HG03196 (cell line): Measurements from ENCODE around the gene NBEAL2.
"Not testable (repeated sequence)": the region's sequence is repeated elsewhere in the genome, so short reads cannot be mapped to it uniquely, and the experiment has no call there.

Source experiments
- ATAC-seq: cut with Tn5 transposase; IDR thresholded peaks from one replicate; pipeline ENCODE4 v1.9.1; 2021; ENCODE audit not compliant: unreplicated experiment

Gene NBEAL2

DNA sequence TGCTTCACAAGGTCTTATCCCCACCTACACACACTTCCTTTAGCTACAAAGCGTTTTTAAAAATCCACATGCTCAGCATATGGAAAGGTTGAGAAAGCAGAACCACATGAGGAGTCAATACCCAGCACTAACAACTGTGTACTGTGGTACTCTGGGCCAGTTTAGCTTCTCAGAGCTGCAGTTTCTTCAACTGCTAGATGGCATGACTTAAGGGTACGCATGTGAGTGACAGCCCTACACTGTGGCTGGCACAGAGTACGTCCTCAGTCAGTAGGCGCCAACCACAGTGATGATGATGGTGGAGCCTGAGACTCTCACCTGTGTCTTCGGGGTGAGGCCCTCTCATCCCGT is 20.3 kb upstream of the NBEAL2 start:
- no peak for ATAC-seq

DNA sequence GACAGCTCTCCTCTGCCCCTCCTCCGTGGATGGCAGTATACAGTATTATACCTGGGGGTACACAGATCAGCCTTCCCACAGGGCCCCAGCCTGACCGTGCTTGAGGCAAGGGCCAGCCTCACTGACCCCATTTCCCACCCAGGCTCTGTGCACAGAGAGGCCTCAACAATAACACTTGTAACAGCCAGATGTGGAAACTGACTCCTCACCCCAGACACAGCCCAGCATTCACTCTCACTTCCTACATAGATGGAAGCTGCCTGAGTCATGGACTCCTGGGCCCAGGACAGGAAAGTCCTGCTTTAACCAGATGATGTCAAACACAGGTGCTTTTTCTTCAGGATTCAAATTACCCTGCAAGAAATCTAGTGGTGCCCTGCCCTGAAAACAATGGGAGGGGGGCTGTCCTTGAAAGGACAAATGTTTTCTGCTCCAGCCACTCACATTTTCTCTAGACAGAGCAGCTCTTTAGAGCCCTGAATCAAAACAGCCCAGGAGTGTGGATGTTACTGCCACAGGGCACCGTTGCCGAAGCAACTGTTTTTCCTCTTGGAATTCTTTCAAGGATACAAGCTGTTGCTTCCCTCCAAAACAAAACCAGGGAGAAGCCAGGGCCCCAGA is 19.3 kb upstream of the NBEAL2 start:
- no peak for ATAC-seq

DNA sequence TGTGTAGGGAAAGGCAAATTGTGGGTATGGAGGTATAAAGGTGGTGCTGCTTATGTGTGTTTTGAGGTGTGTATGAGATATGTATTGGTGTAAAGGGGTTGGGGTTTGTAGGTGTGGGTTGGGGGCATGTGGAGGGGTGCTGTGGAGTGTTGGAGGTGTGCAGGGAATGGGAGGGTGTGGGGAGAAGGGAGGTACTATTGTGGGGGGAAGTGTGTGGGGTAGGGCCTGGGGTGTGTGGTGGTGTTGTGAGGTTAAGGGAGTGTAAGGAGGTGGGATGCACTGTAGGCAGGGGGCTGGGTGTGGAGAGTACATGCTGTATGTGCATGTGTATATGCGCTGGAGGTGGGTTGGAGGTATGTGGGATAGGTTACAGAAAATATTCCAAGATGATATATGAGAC is 18.6 kb upstream of the NBEAL2 start:
- ATAC-seq: no peak

DNA sequence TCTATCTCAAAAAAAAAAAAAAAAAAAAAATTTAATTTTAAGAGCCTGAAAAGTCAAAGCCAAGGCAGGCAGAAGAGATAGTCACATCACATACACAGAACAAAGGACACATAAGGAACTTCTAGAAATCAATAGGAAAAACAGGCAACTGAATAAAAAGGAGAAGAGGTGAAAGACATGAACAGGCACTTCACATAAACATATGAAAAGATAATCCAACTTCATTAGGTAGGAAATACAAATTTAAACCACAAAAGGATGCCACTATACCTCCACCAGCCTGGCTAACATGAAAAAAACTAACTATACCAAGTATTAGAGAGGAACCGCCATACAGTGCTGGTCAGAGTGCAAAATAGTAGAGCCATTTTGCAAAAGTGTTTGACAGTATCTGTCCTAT is 17.0 kb upstream of the NBEAL2 start:
- no peak for ATAC-seq

DNA sequence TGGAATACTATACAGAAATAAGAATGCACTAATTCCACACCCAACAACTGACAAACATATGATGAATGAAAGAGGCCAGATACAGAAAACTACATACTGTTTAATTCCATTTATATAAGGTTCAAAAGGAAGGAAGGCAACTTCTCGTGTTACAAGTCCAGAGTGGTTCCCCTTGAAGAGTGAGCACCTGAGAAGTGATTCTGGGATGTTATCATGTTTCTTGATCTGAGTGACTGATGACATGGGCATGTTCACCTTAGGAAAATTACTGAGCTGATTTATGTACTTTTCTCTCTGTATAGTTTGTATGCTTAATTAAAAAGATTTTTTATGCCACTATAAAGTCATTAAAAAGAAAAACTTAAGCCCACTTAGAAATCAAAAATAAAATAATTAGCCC is 16.5 kb upstream of the NBEAL2 start:
- ATAC-seq: no peak

DNA sequence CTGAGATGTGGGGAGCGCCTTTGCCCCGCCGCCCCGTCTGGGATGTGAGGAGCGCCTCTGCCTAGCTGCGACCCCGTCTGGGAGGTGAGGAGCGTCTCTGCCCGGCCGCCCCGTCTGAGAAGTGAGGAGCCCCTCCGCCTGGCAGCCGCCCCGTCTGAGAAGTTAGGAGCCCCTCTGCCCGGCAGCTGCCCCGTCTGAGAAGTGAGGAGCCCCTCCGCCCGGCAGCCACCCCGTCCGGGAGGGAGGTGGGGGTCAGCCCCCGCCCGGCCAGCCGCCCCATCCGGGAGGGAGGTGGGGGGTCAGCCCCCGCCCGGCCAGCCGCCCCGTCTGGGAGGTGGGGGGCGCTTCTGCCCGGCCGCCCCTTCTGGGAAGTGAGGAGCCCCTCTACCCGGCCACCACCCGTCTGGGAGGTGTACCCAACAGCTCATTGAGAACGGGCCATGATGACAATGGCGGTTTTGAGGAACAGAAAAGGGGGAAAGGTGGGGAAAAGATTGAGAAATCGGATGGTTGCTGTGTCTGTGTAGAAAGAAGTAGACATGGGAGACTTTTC is 15.4 kb upstream of the NBEAL2 start:
- ATAC-seq: not testable (repeated sequence)

DNA sequence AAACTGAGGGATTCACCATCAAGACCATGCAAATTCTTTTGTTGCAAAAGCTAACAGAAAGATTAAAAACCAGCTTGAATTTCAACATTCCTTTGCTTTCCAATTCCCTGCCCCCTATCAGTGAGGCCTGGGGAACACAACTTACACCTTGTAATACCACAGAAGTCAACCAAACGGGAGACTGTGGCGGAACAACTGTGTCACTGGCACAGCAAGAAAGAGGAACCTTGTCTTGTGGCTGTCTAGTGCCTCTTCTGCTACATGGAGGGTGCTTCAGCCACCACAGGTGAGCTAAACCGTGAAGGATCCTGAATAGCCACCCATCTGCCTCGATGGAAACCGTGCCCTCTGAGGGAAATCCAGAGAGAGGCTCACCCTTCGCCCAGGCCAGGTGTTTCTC is 14.3 kb upstream of the NBEAL2 start:
- ATAC-seq: no peak

DNA sequence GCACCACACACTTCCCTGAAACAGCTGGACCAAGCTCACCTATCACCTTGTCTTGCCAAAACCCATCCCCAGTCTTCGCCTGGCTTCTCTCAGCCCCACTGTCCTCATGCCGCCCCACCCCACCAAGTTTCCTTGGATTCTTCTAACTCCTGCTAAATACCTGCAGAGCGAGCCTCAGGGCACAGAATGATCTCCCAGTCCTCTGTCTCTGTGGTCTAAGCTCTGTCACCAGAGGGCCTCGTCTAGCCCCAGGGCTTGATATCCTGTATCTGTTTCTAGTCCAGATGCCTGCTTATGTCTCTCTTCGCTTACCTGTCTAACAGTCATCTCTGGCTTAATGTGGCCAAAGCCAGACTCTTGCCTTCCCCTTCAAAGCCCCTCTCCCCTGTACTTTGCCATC is 12.7 kb upstream of the NBEAL2 start:
- ATAC-seq: no peak

DNA sequence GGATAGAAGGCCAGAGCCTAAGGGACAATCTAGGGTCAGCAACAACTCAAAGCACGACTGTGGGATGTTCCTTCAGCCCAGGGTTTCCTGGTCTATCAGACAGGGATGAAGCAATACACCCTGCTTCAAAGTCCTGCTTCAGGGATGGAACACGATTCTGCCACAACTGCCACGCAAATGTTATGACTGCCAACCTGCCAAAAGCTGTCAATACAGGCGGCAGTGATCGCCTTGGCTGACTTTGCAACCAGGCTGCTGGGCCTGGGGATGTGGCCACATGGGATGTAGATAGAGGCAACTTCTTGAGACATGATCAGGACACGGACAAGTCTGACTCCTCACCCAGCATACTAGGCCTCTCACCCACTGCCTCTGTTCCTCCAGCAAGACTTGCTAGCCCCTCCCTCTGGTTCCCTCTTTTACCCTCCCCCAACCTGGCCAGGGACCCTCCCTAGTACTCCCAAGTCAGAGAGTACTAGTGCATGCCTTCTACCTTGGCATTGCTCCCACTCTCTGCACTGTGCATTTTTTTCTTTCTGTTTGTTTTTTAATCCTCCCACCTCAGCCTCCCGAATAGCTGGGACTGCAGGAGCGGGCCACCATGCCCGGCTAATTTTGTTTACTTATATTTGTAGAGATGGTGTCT is 10.6 kb upstream of the NBEAL2 start:
- ATAC-seq: no peak

DNA sequence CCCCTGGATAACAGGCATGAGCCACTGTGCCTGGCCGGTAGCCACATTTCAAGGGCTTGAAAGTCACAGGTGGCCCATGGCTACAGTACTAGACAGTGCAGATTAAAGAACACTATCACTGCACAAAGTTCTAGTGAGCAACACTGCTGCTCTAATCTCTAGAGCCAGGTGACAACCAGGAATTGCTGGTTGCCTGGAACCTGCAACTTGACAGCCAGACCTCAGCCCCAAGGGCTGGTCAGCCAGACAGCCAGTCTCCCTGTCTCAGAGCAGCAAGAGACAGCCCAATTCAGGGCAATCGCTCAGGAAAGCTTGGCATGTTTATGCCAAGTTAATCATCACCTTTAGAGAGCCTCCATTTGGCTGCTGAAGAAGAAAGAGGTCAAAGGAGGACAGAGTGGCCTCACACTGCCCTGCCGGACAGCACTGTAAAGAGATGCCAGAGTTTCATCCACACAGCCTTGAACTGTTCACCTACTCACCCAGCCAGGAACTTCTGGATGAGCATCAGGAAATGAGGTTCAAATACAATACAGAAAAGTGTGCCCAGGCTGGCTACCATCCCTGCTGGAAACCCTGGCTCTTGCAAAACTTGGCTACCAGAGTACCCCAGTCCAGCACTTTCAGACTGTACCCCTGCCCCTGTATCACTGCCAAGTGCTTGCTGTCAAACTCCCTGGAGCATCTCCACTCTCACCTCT is 8.9 kb upstream of the NBEAL2 start:
- no peak for ATAC-seq

DNA sequence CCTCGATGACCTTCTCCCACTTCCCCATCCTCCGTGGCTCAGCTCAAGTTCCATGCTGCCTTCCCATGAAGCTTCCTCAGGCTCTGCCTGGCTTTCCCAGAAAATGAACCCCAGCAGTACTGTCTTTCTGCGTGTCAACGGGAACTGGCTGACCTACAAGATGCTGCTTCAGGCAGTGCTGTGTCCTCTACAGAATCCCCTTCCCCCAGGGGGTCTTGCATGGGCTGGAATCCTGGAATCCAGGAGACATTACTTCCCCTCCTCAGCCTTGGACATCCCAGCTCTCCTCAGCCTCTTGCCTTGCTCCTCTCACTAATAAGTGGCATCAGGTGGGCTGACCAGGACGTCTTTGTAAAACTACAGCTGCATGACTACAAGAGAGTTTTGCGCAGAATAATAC is 8.3 kb upstream of the NBEAL2 start:
- ATAC-seq: no peak

DNA sequence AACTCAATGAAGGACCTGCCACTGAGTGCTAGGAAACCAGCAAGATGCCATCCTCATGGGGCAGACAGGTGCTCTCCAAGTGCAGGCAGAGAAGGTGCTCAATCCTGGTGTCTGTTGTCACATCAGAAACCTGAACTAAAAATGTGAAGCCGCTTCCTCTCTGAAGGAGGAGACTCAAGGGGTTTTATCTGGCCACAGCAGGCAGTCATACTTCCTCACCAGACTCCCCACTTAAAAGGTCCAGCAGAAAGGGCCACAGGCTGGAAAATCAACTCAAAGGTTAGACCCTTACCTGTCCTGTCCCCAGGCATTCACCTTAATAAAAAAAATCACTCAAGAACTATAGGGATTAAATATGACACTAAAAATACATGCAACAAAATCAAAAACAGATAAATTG is 7.7 kb upstream of the NBEAL2 start:
- ATAC-seq: no peak

DNA sequence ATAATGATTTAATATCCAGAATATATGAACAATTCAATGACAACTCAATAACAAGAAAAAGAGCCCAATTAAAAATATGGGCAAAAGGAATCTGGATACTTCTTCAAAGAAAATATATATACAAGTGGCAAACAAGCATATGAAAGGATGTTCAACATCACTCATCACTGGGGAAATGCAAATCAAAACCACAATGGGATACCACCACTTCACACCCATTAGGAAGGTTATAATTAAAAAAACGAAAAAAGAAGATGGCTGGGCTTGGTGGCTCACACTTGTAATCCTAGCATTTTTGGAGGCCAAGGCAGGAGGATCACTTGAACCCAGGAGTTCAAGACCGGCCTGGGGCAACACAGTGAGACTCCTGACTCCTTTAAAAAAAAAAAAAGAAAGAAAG is 7.1 kb upstream of the NBEAL2 start:
- ATAC-seq: no peak

DNA sequence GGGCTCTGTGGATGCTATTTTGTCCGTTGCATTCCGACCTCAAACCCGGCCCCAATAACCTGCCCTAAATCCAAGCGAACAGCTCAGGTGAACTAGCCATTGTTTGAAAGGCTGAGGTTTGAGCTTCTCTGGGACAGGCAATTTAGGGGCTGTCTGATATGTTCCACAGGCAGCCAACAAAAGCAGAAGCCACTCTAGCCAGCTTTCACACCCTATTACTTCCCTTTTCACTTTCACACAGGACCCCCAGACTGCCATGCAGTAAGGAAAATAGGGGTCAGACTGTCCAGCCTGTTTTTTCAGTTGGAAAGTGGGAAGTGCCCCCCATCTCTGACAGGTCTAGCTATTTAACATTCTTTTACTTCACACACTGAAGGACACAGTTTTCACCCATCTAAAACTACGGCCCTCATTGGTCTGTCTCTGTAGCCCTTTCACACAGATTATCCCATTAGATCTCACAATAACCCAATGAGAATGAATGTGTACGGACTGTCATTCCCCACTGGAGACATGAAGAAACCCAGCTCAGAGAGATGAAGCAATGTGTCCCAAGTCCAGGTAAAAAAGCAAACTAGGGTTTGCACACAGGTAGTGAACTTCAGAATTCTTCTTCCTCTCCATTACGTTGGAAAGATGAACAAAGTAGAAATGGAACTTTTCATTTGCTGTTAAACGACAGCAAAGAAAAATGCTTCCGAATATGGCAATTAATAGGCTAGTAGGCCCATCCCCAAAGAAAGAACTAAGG is 4.9 kb upstream of the NBEAL2 start:
- ATAC-seq: no peak

DNA sequence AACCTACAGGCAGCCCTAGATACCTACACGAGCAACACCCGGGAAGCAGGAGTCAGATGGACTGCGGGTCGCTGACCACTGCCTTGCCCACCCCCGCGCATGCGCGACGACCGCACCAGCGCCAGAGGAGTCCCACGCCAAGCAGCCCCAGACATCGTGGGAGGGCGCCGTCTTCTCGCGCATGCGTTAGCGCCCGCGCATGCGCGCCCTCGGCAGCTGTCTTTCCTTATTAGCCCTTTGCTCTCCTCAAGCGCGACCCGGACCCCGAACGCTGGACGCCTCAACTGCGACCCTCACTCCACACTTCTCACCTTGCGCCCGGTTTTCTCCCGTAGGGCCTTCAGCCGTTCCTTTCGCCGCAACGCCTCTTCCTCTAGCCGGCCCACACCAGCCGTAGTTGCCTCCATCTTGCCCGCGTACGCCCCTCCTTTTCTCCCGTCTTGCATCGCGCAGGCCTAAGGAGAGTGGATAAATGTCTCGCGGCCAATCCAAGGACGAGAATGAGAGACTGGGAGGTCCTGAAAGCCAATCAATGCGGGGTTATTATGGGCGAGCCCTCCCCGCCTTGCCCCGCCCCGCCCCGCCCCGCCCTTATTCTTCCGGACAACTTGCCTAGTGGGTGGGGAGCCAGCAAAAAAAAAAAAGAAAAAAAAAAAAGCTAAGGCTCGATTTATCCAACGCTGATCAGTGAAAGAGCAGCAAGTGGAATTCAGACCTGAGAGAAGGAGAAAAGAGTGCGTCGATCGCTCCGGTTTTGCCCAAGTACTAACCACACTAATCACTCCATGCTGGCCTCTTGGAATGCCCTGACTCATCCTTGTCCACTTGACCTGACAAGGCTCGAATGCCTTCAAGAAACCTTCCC is 2.9 kb upstream of the NBEAL2 start, which contains the start of gene CCDC12:
TSS of gene CCDC12 (minus strand) at position 420 of the 865 bp plus-strand sequence. CDS start at position 407, 13 bp downstream.
- ATAC-seq: peak; percentile 61

DNA sequence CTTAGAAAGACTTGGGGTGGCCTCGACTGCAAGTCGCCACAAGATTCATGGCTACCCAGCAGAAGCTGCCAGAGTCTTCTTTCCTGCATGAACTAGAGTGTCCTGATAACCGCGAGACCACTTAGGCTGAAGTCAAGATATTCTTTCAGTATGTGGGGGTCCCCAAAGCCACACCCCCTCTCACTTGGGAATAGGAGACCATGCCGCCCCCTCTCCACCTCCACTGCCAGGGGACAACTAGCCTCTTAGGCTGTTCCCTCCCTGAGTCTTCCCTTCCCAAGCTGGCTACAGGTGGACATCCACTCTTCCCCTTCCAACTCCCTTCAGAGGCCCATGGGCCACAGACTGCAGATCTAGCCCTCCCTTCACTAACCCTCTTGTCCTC is 1.7 kb upstream of the NBEAL2 start:
- ATAC-seq: no peak

DNA sequence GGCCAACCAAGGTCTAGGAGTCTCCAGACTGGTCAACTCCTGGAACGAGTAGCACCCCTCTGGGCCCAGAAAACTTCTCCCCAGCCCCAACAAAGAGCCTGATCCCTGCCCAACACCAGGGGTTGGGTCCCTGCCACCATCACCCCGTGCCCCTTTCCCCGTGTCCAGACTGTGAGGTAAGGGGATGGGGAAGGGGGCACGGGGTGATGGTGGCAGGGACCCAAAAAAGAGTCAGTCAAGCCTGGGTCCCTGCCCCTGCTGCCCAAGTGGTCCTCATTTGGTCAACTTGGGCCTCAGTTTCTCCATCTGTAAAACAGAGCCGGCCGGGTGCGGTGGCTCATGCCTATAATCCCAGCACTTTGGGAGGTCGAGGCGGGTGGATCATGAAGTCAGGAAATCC is 1.1 kb upstream of the NBEAL2 start:
- ATAC-seq: no peak

DNA sequence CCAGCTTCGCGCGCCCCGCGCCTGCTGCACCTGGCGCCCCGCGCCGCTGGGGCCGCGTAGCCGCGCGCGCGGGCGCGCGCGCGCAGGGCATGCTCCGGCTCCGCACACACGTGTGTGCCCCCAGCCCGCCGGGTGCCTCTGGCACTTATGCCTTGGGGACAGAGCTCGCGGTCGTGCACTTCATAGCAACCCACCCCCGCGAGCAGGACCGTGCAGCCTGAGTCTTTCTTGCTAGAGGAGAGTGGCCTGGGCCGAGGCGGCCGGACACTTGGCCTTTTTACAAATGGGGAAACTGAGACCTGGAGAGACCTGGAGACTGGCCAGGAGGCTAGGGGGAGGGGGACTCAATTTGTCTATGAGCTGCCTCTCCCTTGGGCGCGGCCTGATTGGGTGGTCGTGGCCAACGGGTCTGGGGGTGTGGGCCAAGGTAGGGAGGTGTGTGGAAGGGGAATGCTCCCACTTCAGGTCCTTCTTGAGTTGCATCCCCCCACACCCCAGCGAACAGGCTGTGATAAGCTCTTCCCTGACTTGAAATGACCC is 562 bp downstream of the NBEAL2 start:
- ATAC-seq: no peak

DNA sequence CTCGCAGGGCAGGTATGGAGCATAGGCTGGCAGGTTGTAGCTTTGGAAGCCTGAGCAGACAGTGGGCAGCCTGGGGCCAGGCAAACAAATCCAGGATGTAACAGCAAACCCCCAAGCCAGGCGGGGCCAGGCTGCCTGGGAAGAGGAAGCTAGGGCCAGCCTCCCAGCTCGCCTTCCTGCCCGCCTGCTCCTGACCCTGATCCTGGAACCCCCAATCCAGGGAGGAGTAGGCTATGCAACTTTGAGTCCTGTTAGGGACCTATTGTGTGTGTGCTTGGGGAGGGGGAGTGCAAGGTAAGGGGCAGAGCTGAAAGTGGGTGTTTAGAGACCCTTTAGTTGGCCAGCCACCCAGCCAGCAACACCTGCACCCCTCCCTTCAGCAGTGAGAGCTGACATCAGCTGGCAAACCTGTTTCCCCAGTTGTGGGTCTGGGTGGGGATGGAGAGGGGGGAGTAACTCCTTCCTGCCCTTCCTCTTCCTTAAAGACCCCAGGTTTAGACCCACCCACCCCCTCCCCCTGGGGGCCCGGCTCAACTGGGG is 2.5 kb downstream of the NBEAL2 start:
- ATAC-seq: no peak

DNA sequence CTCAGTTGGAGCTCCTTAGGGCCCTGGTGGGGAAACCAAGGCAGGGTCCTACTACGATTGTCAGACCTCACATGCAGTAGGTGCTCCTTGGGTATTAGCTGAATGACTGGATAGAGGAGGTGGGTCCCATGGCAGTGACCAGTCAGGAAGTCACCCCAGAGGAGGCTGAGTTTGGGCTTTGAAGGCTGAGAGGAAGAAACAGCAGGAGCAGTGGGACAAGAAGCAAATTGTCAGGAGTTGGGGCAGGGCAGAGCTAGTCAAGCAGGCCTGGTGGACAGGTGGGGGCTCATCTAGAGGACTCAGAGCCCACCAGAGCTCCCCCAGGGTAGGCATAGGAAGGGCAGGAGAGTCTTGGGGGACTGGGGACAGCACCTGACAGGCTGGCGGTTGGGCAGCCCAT is 3.1 kb downstream of the NBEAL2 start:
- no peak for ATAC-seq
